ENCODE results near the gene RBMS1. TPM values are rescaled to one million over a fixed set of nuclear protein-coding genes. Genes with fewer than 3 reads are reported as not detected.
A peak's percentile ranks its signal among the peaks of the same experiment; 100 is the strongest.

RBMS1 gene
- total RNA-seq, 1 donor from 2014 or later: 58.2 TPM

DNA sequence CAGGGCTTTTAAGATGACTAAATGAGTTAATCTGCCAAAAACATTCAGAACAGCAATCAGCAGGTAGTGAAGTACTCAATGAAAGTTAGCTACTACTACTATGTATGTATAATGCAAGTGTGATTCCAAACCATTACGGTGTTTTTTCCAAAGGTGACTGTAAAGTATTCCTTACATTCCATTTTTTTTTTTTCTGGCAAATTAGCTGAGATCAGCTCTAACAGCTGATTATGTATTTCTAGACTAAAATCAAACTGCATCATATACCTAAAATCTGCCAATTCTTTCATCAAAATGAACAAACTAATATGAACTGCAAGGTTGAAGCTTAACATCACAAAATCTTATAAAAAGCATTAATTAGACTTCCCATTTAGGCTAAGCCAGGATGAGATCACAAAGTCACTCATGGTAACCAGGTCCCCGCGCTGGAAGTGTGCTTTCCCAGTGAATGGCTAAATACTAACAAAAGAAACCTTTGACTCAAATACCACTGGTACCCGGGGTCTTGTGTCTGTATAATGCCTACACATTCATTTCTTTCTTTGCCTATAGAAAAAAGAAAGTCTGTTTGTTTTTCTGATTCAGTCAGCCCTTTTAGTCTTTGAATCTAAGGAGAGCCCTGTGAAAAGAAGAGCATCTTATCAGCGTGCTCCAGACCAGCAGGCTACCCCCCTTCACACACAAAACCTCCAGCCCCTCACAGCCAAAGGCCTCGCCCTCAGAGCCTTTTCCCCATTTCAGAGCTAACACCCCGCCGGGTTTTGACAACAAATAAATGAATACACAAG lies 88.3 kb downstream of the RBMS1 start:
- ATAC-seq (no peak), DNase-seq (ENCODE audit: missing footprints) (no peak)
- intact Hi-C loops (cut with DNase I): loop anchor here (5.0 kb wide), 2 partner anchors 78 to 128 kb away; no protein-coding TSS in a partner anchor

DNA sequence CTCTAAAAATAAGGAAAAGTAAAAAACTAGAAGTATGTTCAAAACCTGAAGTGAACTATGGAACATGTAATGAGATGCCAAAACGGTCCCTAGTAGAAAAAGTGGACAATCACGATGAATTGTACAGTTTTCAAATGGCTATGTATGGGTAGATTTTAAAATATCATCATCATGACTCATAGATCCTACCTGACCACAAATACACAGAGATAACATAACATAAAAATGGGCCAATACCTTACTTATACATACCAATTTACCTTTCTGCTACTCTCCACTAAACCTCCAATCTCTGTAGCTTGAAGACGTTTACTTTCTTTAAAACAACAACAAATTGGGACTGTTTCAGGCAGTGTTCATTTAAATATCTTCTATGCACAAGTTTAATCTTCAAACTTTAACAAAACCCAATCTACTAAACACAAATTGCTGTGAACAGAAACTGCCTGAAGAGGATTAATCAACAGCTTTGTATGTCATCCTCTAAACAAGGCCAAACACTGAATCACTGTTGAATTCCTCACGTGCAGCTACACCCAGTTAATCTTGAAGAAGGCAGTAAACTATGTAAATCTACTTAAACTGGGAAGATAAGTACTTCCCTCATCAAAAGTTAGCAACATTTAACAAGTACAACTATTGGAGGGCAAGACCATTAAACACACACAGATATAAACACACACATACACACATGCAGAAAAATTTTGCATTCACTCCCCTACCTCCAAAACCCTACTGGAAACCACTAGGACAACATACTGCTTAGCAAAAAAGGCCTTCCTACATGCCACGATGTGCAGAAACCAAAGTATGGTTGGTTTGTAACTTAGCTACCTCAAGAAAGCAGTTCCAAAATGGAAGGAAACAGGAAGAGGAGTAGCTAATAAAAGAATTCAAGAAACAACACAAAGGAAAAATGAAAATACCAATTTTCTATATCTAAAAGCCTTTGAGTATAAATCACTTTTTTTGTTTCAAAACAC lies 90.3 kb downstream of the RBMS1 start:
- intact Hi-C loops (cut with DNase I): no loop called here
- ATAC-seq (no peak), DNase-seq (ENCODE audit: missing footprints) (no peak)

DNA sequence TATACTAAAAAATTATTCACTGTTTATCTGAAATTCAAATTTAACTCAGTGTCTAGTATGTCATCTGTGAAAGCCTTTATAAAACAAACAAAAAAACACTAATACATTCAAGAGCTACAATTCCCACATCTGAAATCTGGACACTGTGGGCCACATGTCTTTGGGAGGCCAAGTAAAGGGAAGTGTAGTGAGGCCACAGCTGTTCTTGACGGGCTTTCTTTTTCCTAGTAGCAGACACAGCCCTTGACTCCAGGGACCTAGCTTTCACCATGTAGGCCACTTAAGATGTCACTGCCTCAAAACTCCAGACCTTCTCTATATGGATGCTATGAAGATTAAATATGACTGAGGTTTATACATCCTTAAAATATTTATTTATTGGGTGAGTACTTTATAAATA lies 91.1 kb downstream of the RBMS1 start:
- DNase-seq (ENCODE audit: missing footprints) (no peak), ATAC-seq (peak; percentile 42)
- intact Hi-C loops (cut with DNase I): no loop called here

DNA sequence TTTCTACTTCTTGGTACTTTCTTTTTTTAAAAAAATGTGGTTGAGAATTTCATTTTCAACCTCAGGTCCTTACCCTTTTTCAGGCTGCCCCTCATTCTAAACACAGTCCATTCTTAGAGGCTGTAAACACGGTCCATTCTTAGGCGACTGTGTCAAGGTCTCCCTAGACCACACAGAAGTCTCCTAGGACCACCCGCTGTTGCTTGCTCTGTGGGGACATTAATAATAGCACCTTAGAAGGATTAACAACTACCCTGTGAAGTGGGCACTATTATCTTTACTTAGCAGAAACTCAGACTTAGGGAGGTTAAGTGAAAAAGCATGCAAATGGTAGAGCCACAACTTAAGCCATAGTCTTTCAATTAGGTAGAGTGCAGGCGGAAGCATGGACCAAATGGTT lies 91.7 kb downstream of the RBMS1 start:
- no peak for DNase-seq (ENCODE audit: missing footprints)
- intact Hi-C loops (cut with DNase I): no loop called here
- no peak for ATAC-seq

DNA sequence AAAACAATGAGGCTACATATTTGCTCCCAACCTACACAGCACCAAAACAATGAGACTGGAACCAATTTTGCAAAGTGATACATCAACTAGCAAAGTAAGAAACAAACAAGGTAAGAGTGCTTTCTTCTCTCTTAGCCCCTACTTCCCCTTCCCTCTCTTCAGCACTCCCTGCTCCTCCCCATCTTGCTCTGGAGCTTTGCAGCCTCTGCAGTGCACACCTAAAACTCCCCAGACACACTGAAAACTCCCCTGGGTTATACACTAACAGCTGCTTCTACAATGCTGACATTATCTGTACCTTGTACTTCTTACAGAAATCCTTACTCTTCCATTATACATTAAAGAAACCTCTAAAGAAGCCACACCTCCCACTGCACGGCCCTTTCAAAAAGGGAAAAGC lies 93.7 kb downstream of the RBMS1 start:
- DNase-seq (ENCODE audit: missing footprints): no peak

DNA sequence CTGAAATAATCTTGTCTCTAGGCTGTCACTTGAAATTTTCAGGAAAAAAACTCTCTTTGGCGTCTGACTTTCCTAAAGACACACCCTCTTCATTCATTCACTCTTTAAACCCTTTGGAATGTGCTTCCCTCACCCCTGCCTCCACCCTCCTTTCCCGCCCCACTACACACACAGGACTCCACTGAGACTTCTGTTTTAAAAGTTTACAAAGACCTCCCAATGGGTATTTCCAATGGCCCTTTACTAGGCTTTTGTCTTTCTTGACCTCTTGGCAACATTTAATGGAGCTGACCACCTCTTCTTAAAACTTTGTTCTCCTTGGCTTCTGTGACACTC lies 96.1 kb downstream of the RBMS1 start:
- ATAC-seq: no peak
- DNase-seq (ENCODE audit: missing footprints): no peak
- intact Hi-C loops (cut with DNase I): no loop called here

More for the DNA sequence above, 93.7 kb downstream of the RBMS1 start:
- no peak for ATAC-seq
- intact Hi-C loops (cut with DNase I): no loop called here

DNA sequence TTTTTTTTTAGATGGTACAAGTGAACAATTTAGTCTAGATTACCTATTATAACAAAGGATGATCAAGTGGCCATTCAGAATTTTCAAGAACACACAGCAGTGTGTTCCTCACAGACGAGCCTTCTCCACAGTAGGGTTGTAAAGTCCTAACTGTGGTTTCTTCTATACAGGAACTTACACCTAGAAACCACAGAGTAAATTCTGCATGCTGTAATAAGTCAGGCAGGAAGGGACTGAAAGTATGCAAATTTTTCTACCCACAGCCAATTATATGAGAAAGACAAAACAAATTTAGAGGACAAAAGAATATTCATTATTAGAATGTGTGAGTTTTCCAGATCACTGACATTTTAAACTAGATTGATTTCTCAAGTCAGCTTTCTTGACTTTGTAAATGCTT lies 99.5 kb downstream of the RBMS1 start:
- intact Hi-C loops (cut with DNase I): no loop called here
- DNase-seq (ENCODE audit: missing footprints) (no peak), ATAC-seq (no peak)

DNA sequence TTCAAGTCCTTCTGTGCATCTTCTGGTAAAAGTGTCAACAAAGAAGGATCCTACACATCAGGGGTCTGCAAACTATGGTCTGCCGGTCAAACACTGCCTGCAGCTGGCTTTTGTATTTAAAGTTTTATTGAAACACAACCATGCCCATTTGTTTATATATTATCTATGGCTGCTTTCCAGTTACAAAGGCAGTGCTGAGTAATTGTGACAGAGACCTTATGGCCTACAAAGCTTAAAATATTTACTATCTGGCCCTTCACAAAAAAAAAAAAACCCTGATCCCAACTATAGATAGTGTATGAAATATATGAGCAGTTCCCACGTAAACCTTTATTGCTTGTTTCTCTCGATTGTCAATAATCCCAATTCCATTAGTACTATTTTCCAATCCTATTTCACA lies 101.4 kb downstream of the RBMS1 start:
- ATAC-seq (no peak), DNase-seq (ENCODE audit: missing footprints) (no peak)
- intact Hi-C loops (cut with DNase I): no loop called here

DNA sequence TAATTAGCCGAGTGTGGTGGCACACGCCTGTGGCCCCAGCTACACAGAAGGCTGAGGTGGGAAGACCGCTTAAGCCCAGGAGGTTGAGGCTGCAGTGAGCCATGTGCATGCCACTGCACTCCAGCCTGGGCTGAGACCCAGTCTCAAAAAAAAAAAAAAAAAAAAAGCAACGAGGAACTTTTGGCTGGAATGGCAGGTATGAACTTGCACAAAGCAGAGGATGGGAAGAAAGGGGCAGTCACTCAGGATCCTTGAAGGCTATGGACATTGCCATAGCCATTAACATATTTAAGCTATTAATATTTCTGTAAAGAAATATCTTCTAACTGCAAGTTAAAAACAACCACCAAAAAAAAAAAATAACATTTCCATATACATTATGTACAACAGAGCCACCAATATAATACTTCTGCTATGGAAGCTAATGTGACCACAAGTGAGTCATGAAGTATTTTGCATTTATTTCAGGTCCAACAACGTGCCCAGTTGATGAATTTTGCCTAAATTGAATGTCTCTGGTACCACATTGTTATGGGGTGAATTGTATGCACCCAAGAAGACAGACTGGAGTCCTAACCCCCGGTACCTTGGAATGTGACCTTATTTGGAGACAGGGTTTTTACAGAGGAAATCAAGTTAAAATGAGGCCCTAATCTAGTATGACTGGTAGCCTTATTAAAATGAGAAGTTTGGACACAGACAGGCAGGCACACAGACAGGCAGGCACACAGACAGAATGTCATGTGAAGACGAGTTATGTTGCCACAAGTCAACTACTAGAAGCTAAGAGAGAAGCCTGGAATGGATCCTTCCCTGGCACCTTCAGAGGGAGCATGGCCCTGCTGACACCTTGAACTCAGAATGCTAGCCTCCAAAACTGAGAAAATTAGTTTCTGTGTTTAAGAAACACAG lies 102.8 kb downstream of the RBMS1 start:
- no peak for DNase-seq (ENCODE audit: missing footprints)
- intact Hi-C loops (cut with DNase I): no loop called here
- ATAC-seq: no peak

DNA sequence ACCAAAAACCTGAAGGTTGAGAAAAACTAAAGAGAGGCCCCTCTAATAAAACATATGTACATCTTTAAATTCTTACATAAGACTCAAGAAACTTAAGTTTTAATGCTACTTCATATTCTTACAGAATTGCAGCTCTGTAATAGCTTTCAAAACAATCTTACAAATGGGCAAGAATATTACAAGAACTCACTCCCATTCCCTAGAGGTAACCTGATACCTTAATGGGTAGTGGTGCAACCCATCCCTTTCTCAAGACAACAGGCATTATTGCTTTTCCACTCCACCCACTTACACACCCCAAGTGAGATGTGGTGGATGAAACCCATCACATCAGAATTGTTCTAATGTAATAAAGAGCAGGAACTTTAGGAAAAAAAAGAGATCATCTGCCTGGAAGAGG lies 103.7 kb downstream of the RBMS1 start:
- no peak for DNase-seq (ENCODE audit: missing footprints)
- intact Hi-C loops (cut with DNase I): no loop called here
- no peak for ATAC-seq

DNA sequence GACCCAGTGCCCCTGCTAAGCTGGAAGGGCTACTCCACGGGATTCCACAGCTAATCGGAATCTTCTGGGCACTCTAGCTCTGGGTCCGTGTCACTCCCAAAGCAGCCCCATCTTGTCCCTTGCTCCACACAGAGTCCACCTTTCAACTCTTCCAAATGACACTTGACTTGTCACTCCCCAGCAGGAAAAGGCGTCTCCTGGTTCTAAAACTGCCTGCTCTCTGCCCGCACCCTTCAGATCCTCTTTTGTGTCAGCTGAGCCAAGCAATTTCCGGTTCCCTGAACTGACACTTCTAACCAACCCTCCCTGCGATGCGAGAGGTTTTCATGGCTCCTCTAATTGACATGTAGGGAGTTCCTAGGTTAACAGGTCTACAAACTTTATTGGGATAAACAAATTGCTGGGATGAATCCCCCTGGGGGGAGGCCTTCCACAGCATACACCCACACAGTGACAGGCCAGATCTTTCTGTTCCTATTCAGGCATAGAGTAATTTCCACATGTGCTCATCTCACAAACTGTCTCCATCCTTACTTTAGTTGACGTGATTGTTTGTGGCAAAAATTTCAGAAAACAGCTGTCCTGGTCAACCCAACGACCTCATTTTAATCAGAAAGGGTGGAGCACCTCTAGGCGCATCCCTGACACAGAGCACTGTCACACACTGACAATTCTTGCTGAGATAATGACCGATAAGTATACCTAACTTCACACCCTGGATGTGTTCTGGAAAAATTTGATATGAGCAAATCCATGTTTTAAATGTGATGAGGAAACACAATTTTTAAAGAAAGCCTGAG lies 104.9 kb downstream of the RBMS1 start:
- DNase-seq (ENCODE audit: missing footprints) (peak; percentile 70), ATAC-seq (peak; percentile 56)
- intact Hi-C loops (cut with DNase I): no loop called here

DNA sequence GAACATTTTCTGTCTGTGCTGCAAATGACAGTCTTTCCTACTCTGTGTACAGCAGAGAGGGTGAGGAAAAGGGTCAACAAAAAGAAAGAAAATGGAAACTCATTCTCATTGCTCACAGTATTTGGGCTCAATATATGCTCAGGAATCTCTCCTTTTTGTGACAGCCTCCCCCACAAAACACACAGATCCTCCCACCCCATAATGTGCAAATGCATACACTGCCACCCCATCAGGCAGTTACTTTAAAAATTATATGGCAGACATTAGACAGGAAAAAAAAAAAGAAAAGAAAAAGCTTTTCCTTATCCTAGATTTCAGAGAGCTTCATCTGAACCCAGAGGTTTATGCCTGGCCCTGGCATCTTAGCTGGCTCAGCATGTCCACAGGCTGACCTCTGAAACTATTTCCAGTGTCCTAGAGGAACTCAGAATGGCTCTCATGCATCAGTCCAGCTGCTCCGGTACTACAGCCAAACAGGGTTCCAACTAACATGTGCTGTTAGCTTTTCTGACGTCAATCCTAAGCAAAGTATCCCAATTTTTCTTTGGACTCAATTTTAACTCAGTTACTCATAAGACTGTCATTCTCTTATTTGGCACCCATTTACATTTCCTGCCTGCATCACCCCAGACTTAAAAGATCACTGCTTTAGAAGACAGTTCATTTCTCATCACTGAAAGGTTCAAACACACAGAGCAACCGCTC lies 105.9 kb downstream of the RBMS1 start:
- DNase-seq (ENCODE audit: missing footprints) (peak; percentile 77), ATAC-seq (peak; percentile 95)
- intact Hi-C loops (cut with DNase I): no loop called here

DNA sequence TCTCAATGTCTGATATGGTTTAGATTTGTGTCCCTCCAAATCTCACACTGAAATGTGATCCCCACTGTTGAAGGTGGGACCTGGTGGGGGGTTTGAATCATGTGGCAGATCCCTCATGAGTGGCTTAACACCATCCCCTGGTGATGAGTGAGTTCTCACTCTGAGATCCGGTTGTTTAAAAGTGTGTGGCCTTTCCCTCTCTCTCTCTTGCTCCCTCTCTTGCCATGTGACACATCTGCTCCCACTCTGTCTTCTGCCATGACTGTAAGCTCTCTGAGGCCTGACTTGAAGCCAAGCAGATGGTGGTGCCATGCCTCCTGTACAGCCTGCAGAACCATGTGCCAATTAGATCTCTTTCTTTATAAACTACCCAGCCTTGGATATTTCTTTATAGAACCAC lies 108.8 kb downstream of the RBMS1 start:
- ATAC-seq (no peak), DNase-seq (ENCODE audit: missing footprints) (no peak)
- intact Hi-C loops (cut with DNase I): no loop called here

DNA sequence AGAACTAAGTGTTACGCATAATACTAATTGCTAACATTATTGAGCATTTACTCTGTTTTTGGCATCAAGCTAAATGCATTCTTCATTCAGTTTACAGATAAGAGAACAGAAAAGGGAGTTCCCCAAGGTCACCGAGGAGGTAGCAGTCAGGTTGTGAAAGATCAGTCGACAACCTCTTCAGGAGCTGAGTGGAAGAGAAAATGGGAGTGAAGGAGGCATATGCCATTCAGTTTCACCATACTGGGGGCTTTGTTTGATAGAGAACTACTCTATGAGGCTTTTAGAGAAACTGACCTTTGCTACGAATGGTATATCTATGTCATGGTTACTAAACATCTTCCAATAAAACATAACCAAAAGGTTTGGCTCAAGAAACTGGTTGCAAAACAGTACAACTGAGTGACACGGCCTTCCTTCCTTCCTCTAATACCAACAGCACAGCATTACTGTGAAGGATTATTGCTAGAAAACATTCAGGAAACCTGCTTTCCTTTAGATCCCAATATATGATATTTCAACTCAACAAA lies 112.1 kb downstream of the RBMS1 start:
- DNase-seq (ENCODE audit: missing footprints) (no peak), ATAC-seq (peak; percentile 33)
- intact Hi-C loops (cut with DNase I): no loop called here

DNA sequence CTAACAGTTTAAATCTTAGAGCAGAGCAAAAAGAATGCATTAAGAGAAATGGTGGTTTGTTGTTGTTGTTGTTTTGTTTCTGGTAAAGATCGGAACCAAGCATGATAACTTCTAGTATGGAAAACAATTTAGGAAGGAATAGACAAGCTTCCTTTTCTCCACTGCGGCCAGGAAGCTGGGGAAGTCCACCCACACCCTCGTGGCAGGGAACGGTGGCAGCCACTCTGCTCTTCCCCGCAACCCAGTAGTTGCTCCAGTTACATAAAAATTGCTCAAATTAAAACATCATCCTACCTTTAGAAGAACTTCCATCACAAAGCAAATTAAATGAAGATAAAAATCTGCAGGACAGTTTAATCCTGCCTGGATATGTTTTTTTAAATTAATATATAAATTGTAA lies 113.0 kb downstream of the RBMS1 start:
- intact Hi-C loops (cut with DNase I): no loop called here
- no peak for ATAC-seq
- peak; percentile 78 for DNase-seq (ENCODE audit: missing footprints)

DNA sequence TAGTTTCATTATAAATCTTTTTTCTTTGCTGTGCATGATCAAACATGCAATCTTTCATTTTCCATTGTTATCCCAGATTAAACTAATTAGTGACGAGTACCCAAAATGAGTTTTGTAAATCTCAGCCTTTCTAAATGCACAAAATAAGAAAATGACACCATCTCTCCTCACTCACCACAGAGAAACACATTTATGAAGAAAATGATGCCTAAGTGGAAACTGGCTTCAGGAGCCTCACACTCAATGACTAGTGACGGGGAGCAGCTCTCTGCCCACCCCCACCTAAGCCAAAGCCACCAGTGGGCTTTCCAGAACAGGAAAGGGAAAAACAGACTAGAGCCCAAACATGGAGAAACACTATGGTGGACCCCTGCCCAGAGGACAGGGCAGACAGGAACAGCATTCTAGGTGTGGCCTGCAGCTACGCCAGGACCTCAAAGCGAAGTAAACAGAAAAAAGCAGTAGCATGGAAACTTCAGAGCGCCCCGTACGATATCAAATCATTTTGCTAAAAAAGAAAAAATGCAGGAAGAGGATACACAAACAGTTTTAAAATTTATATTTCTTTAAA lies 113.5 kb downstream of the RBMS1 start:
- intact Hi-C loops (cut with DNase I): no loop called here
- ATAC-seq (no peak), DNase-seq (ENCODE audit: missing footprints) (no peak)

DNA sequence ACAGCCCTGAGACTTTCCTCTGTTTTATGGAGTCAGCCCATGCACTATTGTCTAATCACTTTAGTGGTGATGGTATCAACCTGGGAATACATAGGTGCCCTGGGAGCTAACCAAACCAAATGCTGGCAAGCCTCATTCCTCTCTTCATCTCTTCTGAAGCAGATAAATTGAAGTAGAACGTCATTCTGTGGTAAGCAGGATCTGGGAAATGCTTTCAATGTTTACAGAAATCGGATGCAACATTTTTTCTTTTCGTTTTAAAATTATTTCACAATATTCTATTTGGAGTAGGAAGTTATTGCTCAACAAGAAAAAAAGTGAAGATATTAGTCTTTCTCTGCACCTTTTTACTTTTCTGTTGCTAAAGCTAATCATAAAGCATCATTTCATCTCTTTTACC lies 114.2 kb downstream of the RBMS1 start:
- ATAC-seq: peak; percentile 53
- intact Hi-C loops (cut with DNase I): no loop called here

More for the DNA sequence above, 114.2 kb downstream of the RBMS1 start:
- no peak for DNase-seq (ENCODE audit: missing footprints)

Measured in Right ventricle myocardium inferior (tissue), 1 donor.